HEK293 (cell line): ENCODE measurements around the gene GINS2.

Experiments used
- GFI1B ChIP-seq: fragments of 450-650 bp; formaldehyde crosslinking; IDR thresholded peaks from 2 replicates; pipeline ENCODE4 v1.5.1; 2016; ENCODE audit warnings: missing biosample characterization, missing genetic modification characterization
- GLIS2 ChIP-seq: fragments of 450-650 bp; formaldehyde crosslinking; IDR thresholded peaks from 2 replicates; pipeline ENCODE4 v1.5.1; 2016; ENCODE audit warnings: missing biosample characterization, missing genetic modification characterization
- HIC1 ChIP-seq: fragments of 450-650 bp; formaldehyde crosslinking; IDR thresholded peaks from 2 replicates; pipeline ENCODE4 v1.5.1; 2016; ENCODE audit warnings: missing biosample characterization, missing genetic modification characterization
- SP3 ChIP-seq: fragments of 450-650 bp; formaldehyde crosslinking; IDR thresholded peaks from 2 replicates; pipeline ENCODE4 v1.5.1; 2016; ENCODE audit warnings: missing biosample characterization, missing genetic modification characterization
- TSHZ1 ChIP-seq: fragments of 450-650 bp; formaldehyde crosslinking; IDR thresholded peaks from 2 replicates; pipeline ENCODE4 v1.5.1; 2016; ENCODE audit warnings: missing biosample characterization, missing genetic modification characterization, borderline replicate concordance
- ZBTB10 ChIP-seq: fragments of 450-650 bp; formaldehyde crosslinking; IDR thresholded peaks from 2 replicates; pipeline ENCODE4 v1.5.1; 2016; ENCODE audit warnings: missing biosample characterization, missing genetic modification characterization
- ZBTB6 ChIP-seq: fragments of 450-650 bp; formaldehyde crosslinking; IDR thresholded peaks from 2 replicates; pipeline ENCODE4 v1.5.1; 2017; ENCODE audit warnings: missing biosample characterization, missing genetic modification characterization
- ZFHX2 ChIP-seq: fragments of 450-650 bp; formaldehyde crosslinking; conservative IDR thresholded peaks from 2 replicates; pipeline ENCODE4 v1.5.1; 2016; ENCODE audit warnings: missing biosample characterization, missing genetic modification characterization
- ZFP3 ChIP-seq: fragments of 450-650 bp; formaldehyde crosslinking; IDR thresholded peaks from 2 replicates; pipeline ENCODE4 v1.5.1; 2016; ENCODE audit warnings: low read depth, missing biosample characterization, missing genetic modification characterization
- ZFP37 ChIP-seq: fragments of 450-650 bp; formaldehyde crosslinking; IDR thresholded peaks from 2 replicates; pipeline ENCODE4 v1.5.1; 2016; ENCODE audit warnings: missing biosample characterization, missing genetic modification characterization
- ZNF211 ChIP-seq: fragments of 450-650 bp; formaldehyde crosslinking; IDR thresholded peaks from 2 replicates; pipeline ENCODE4 v1.5.1; 2016; ENCODE audit warnings: low read depth, missing biosample characterization, missing genetic modification characterization
- ZNF280C ChIP-seq: fragments of 450-650 bp; formaldehyde crosslinking; IDR thresholded peaks from 2 replicates; pipeline ENCODE4 v1.5.1; 2016; ENCODE audit warnings: missing biosample characterization, missing genetic modification characterization
- ZNF311 ChIP-seq: fragments of 450-650 bp; formaldehyde crosslinking; IDR thresholded peaks from 2 replicates; pipeline ENCODE4 v1.5.1; 2017; ENCODE audit warnings: missing biosample characterization, missing genetic modification characterization, borderline replicate concordance
- ZNF391 ChIP-seq: fragments of 450-650 bp; formaldehyde crosslinking; IDR thresholded peaks from 2 replicates; pipeline ENCODE4 v1.5.1; 2016; ENCODE audit warnings: low read depth, missing biosample characterization, missing genetic modification characterization, borderline replicate concordance
- ZNF398 ChIP-seq: fragments of 450-650 bp; formaldehyde crosslinking; IDR thresholded peaks from 2 replicates; pipeline ENCODE4 v1.5.1; 2017; ENCODE audit warnings: missing biosample characterization, missing genetic modification characterization
- ZNF518A ChIP-seq: fragments of 450-650 bp; formaldehyde crosslinking; conservative IDR thresholded peaks from 2 replicates; pipeline ENCODE4 v1.5.1; 2016; ENCODE audit warnings: low read depth, missing biosample characterization, missing genetic modification characterization
- ZNF530 ChIP-seq: fragments of 450-650 bp; formaldehyde crosslinking; IDR thresholded peaks from 2 replicates; pipeline ENCODE4 v1.5.1; 2016; ENCODE audit warnings: low read depth, missing biosample characterization, missing genetic modification characterization

GINS2 gene

GRCh38 chr16:85688586-85689284, at the start of gene GINS2 (continued):
- TF ChIP-seq ZNF518A (tag by site-specific recombination) (0 out of 2 replicates have a peak, but pooled peaks have one; percentile 18), ZNF311 (tag by site-specific recombination) (no peak), ZNF398 (tag by site-specific recombination) (no peak), SP3 (tag by site-specific recombination) (peak; percentile 72), ZNF280C (tag by site-specific recombination) (no peak), ZFP3 (tag by site-specific recombination) (no peak), ZFP37 (tag by site-specific recombination) (no peak), HIC1 (tag by site-specific recombination) (no peak), GFI1B (no peak), ZNF211 (tag by site-specific recombination) (no peak), ZFHX2 (tag by site-specific recombination) (no peak), ZBTB10 (no peak), ZBTB6 (tag by site-specific recombination) (no peak; the same call in 1 of the 2 replicates), ZNF391 (tag by site-specific recombination) (peak; percentile 82; the same call in 1 of the 2 replicates), TSHZ1 (tag by site-specific recombination) (no peak), ZNF530 (tag by site-specific recombination) (no peak), GLIS2 (tag by site-specific recombination) (peak; percentile 33; the same call in 1 of the 2 replicates)
